Measurements from ENCODE around the gene KLHL11.
A peak's percentile ranks its signal among the peaks of the same experiment; 100 is the strongest.
"Not testable (repeated sequence)": the region's sequence is repeated elsewhere in the genome, so short reads cannot be mapped to it uniquely, and the experiment has no call there.

The KLHL11 gene

GRCh38 chr17:41837761-41838538, 27.3 kb downstream of the KLHL11 start, which contains the start of gene KLHL10:
Gene KLHL10 (plus strand): TSS chr17:41837825. CDS start chr17:41837933, 108 bp downstream.
- DNase-seq (ENCODE audit: low read depth in 2 of 2), result no peak

GRCh38 chr17:41836550-41837196, 28.6 kb downstream of the KLHL11 start:
- no peak for DNase-seq (ENCODE audit: low read depth in 2 of 2)

- DNase-seq (ENCODE audit: low read depth in 2 of 2), result peak; percentile 32 to 60
These were observed 29.2 kb downstream of the KLHL11 start, which contains the start of gene NT5C3B for GRCh38 chr17:41835800-41836549. Gene NT5C3B (minus strand): TSS chr17:41836232. CDS start chr17:41836193, 39 bp downstream.

- DNase-seq (ENCODE audit: low read depth in 2 of 2), result no peak
These were observed 29.9 kb downstream of the KLHL11 start for GRCh38 chr17:41835214-41835799.

- not testable (repeated sequence) for DNase-seq (ENCODE audit: low read depth in 2 of 2)
These were observed 35.3 kb downstream of the KLHL11 start for GRCh38 chr17:41829961-41830360.

- no peak for DNase-seq (ENCODE audit: low read depth in 2 of 2)
These were observed 39.9 kb downstream of the KLHL11 start for GRCh38 chr17:41825175-41825845.

GRCh38 chr17:41824086-41824485, 41.1 kb downstream of the KLHL11 start:
- DNase-seq (ENCODE audit: low read depth in 2 of 2), result no peak

- no peak for DNase-seq (ENCODE audit: low read depth in 2 of 2)
These were observed 41.6 kb downstream of the KLHL11 start for GRCh38 chr17:41823580-41823979.

GRCh38 chr17:41823141-41823524, 42.1 kb downstream of the KLHL11 start:
- no peak for DNase-seq (ENCODE audit: low read depth in 2 of 2)

GRCh38 chr17:41822216-41823140, 42.7 kb downstream of the KLHL11 start:
- DNase-seq (ENCODE audit: low read depth in 2 of 2), result no peak

GRCh38 chr17:41821776-41822175, 43.4 kb downstream of the KLHL11 start:
- DNase-seq (ENCODE audit: low read depth in 2 of 2), result no peak

GRCh38 chr17:41818024-41818423, 47.2 kb downstream of the KLHL11 start:
- no peak for DNase-seq (ENCODE audit: low read depth in 2 of 2)

GRCh38 chr17:41816637-41817320, 48.4 kb downstream of the KLHL11 start:
- DNase-seq (ENCODE audit: low read depth in 2 of 2), result no peak

- no peak for DNase-seq (ENCODE audit: low read depth in 2 of 2)
These were observed 51.0 kb downstream of the KLHL11 start for GRCh38 chr17:41814195-41814594.

GRCh38 chr17:41813699-41814124, 51.5 kb downstream of the KLHL11 start:
- DNase-seq (ENCODE audit: low read depth in 2 of 2), result no peak

- no peak for DNase-seq (ENCODE audit: low read depth in 2 of 2)
These were observed 52.0 kb downstream of the KLHL11 start for GRCh38 chr17:41813152-41813680.

GRCh38 chr17:41812381-41813151, 52.7 kb downstream of the KLHL11 start, which contains the start of gene FKBP10:
Gene FKBP10 (plus strand): TSS chr17:41813004. CDS start chr17:41813035, 31 bp downstream.
- peak in 1 of 2 donors; percentile 12 for DNase-seq (ENCODE audit: low read depth in 2 of 2)

All from stimulated activated CD4-positive, alpha-beta T cell treated with anti-CD3 and anti-CD28 coated beads, Interleukin-1b, Interleukin-23, amount 100 ng/mL, for 4 hours (primary cell).